PFSK-1 (cell line): Measurements from ENCODE around the gene PLS1.

Source experiments
- FOXP2 ChIP-seq: optimal IDR thresholded peaks from 2 replicates; pipeline ENCODE3; 2011; ENCODE audit warnings: borderline replicate concordance, control low read depth, inconsistent platforms; ENCODE audit not compliant: insufficient read depth; ENCODE audit errors: extremely low read length, extremely low read depth
- POLR2AphosphoS5 ChIP-seq: IDR thresholded peaks from 2 replicates; pipeline ENCODE4 v1.6.1; 2012; ENCODE audit warnings: low read depth, mild to moderate bottlenecking, control low read depth, low read length, moderate library complexity
- REST ChIP-seq, 2 experiments: IDR thresholded peaks; 2 replicates each; pipeline versions ENCODE4 v1.6.1 to v1.8.0; 2011 to 2012; ENCODE audit warnings: low read depth in 2 of 2, low read length in 2 of 2, control low read depth in 1 of 2, inconsistent platforms in 1 of 2, mild to moderate bottlenecking in 1 of 2, moderate library complexity in 1 of 2; ENCODE audit not compliant: insufficient read depth in 1 of 2
- SIN3A ChIP-seq: IDR thresholded peaks from 2 replicates; pipeline ENCODE4 v1.6.1; 2012; ENCODE audit warnings: mild to moderate bottlenecking, low read length, moderate library complexity, borderline replicate concordance; ENCODE audit not compliant: insufficient read depth
- TAF1 ChIP-seq: IDR thresholded peaks from 2 replicates; pipeline ENCODE4 v1.6.1; 2012; ENCODE audit warnings: low read length, control low read depth, borderline replicate concordance; ENCODE audit not compliant: insufficient read depth

PLS1 gene

GRCh38 chr3:142676151-142676550 is 80.0 kb downstream of the PLS1 start:
- no peak for TF ChIP-seq POLR2AphosphoS5
- TF ChIP-seq SIN3A = no peak
- no peak for TF ChIP-seq REST (IDR thresholded peaks at IDR 0.05; ENCODE audit: insufficient read depth in 1 of 2, low read depth in 2 of 2, low read length in 2 of 2)
- no peak for TF ChIP-seq TAF1
- no peak for TF ChIP-seq FOXP2

- TF ChIP-seq TAF1 = no peak
- no peak for TF ChIP-seq POLR2AphosphoS5
Observed at GRCh38 chr3:142680710-142681109, 84.5 kb downstream of the PLS1 start.

GRCh38 chr3:142690613-142691012 is 94.4 kb downstream of the PLS1 start:
- TF ChIP-seq POLR2AphosphoS5 = no peak
- TF ChIP-seq REST (IDR thresholded peaks at IDR 0.05; ENCODE audit: insufficient read depth in 1 of 2, low read depth in 2 of 2, low read length in 2 of 2) = no peak
- no peak for TF ChIP-seq FOXP2
- no peak for TF ChIP-seq TAF1
- no peak for TF ChIP-seq SIN3A

- TF ChIP-seq POLR2AphosphoS5 (no peak), TAF1 (no peak), FOXP2 (no peak), REST (IDR thresholded peaks at IDR 0.05; ENCODE audit: insufficient read depth in 1 of 2, low read depth in 2 of 2, low read length in 2 of 2) (no peak), SIN3A (no peak)
Observed at GRCh38 chr3:142691527-142691926, 95.3 kb downstream of the PLS1 start.

GRCh38 chr3:142693136-142693853 is 97.1 kb downstream of the PLS1 start:
- no peak for TF ChIP-seq REST (IDR thresholded peaks at IDR 0.05; ENCODE audit: insufficient read depth in 1 of 2, low read depth in 2 of 2, low read length in 2 of 2)
